Measurements from ENCODE around the gene FAT1.

The FAT1 gene

GRCh38 chr4:186554914-186555827 is 168.5 kb downstream of the FAT1 start, which contains the start of gene MTNR1A:
Gene MTNR1A, minus strand, starts transcription at chr4:186555567. Its CDS starts 202 bp downstream, at chr4:186555365.
- DNase-seq = no peak

DNA sequence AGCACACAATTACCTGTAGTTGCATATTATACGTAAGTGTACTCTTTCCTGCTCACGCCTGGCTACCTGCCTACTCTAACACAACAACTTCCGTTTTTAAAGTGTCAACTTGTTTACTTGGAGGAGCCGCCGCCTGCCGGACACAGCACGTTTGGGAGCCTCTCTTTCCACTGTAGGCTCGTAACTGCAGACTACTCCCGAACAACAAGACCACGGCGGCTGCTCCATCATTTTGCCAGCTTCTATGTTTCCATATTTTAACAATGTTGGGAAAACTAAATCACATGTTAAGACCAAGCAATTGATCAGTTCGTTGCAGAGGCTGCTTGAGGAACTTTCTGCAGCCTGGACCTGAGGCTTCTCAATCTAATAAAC is 169.1 kb downstream of the FAT1 start:
- DNase-seq = no peak

- DNase-seq = no peak
These were observed 169.9 kb downstream of the FAT1 start for GRCh38 chr4:186553717-186554116.

- no peak for DNase-seq
These were observed 171.8 kb downstream of the FAT1 start for GRCh38 chr4:186551849-186552248.

DNA sequence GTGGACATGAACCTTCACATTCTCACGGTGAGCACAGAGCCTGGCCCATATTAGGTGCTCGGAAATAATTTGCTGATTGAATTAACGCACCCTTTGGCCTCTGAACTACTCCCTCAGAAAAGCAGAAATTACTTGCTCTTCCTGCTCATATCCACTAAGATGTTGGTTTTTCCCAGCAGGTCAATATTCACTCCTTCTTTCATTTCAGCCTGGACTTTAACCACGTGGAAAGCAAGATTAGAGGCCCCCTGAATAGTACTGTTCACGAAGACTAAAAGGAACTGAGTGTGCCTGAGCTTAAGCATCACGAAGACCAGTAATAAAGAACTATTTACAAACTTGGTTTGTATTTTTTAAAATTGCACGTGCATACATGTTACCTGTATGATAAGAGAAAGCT is 178.2 kb downstream of the FAT1 start:
- DNase-seq = no peak

- DNase-seq = no peak
These were observed 180.4 kb downstream of the FAT1 start for GRCh38 chr4:186543206-186543605.

DNA sequence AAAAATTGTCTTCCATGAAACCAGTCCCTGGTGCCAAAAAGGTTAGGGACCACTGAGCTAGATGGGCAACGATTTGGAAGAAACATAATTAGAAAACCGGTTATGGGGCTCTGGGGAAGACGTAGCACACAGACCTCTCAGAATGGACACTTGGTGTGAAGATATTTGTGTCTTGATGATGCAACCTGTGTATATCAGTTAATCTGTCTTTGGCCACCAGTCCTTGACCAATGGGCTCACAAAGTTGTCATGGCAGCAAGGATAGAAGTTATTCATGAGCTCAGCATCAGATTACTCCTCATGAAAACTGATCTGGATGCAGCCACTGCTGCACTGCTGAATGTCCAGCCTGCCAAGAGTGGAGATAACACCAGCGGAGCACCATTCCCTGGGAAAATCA is 181.9 kb downstream of the FAT1 start:
- DNase-seq = no peak

GRCh38 chr4:186537843-186538521 is 185.7 kb downstream of the FAT1 start:
- DNase-seq = no peak

Data from NCI-H1436 (cell line).